ENCODE data around the gene ATG5. TPM values are rescaled to one million over a fixed set of nuclear protein-coding genes. Genes with fewer than 3 reads are reported as not detected.
A peak's percentile ranks its signal among the peaks of the same experiment; 100 is the strongest.

ATG5 gene
- total and polyA plus RNA-seq, 9 of the 15 experiments (the other 6 are each of a cell fraction or from before 2014, with no cell fraction given) = 29.0 to 80.0 (median 53.2) TPM

DNA sequence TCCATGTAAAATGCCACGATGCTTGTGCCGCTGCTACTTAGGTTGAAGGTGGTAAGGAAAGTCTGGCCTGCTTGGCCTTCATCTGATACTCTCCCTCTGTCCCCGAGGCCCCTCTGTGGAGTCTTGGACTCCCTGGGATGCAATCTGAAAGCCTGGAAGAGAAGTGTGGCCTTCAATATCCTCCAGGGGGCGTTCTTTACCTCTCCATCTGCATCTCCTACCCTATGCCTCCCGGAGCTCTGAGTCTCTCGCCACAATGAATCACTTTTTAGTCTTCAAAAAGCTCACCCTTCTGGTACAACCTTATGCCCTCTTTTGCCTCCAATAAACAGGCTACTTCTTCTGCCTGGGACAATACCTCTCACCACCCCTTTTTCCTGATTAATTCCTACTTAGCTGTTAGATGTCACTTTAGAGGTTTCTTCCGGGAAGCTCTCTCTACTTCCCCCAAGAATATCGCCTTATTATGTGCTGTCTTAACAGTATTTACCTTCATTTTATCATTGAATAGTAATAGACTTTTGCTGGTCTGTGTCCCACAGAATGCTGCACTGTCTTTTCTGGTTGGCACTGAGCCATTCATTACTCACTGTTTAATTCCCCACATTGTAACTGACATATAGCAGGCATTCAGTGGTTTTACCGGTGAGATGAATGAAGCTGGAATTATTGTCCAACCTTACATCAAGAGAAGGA is 13.9 kb upstream of the ATG5 start:
- no TSS peak for BruUV-seq (replicated peaks)
- H3K27me3 ChIP-seq (ENCODE audit: control insufficient read depth in 2 of 2, insufficient read depth in 2 of 2, low read length in 2 of 2) = peaks cover 0 to 5% of the 10 kb centered on the region in 2 experiments; a peak in 2 of 5 replicates
- no peaks in the 10 kb centered on the region for H3K9me3 ChIP-seq (replicated peaks; ENCODE audit: control insufficient read depth, insufficient read depth, low read depth, low read length)
- ATAC-seq (peak; percentile 98), FAIRE-seq (peak; percentile 88), DNase-seq (ENCODE audit: extremely low read depth in 1 of 4, low spot score in 3 of 4) (peak; percentile 58 to 82 (median 67))
- intact Hi-C loops (cut with micrococcal nuclease) (loop anchor here (1.0 to 5.0 kb wide), 4 partner anchors 106 to 658 kb away; no protein-coding TSS in a partner anchor), in situ Hi-C loops (cut with MboI) (loop anchor here (5.0 to 10.0 kb wide), 2 partner anchors 103 to 655 kb away; no protein-coding TSS in a partner anchor)
- ChIA-PET POLR2A (interaction anchor here (0.6 to 1.4 kb wide), 3 partner anchors 640 to 776 kb away, joined by 3 to 6 read pairs (median 3); no protein-coding TSS in a partner anchor), CTCF (ENCODE audit: low intra/inter-chr PET ratio) (interaction anchor here (0.5 to 1.6 kb wide), 3 partner anchors 21 to 227 kb away, joined by 4 to 5 read pairs (median 4); partner anchors contain the start of gene CRYBG1)
- no peak overlapping the region for H3K9ac ChIP-seq (ENCODE audit: insufficient read depth in 1 of 2, low read depth in 2 of 2, low read length in 2 of 2)
- H4K20me1 ChIP-seq (replicated peaks; ENCODE audit: control insufficient read depth, insufficient read depth, low read length) = no peaks in the 10 kb centered on the region
- H3K9me1 ChIP-seq (ENCODE audit: control insufficient read depth, insufficient read depth, low read length) = no peaks in the 10 kb centered on the region
- 6% methylated on average over 9 of the region's 9 CpGs for WGBS (ENCODE audit: insufficient coverage, low coverage, missing lambda C conversion rate)
- H2AFZ ChIP-seq (ENCODE audit: low read depth, low read length) = peak overlapping the region; percentile 85
- H3K79me2 ChIP-seq (ENCODE audit: control insufficient read depth, insufficient read depth, low read length) = no peaks in the 10 kb centered on the region
- peak overlapping the region; percentile 68 for H3K4me2 ChIP-seq (ENCODE audit: insufficient read depth, low read length)
- H3K4me3 ChIP-seq = no peak overlapping the region
- no peaks in the 10 kb centered on the region for H3K36me3 ChIP-seq (ENCODE audit: control insufficient read depth, insufficient read depth, low read length)
- H3K4me1 ChIP-seq (replicated peaks in 1 of 2; ENCODE audit: control insufficient read depth in 2 of 2, insufficient read depth in 2 of 2, low read length in 2 of 2) = no peaks in the 10 kb centered on the region; a peak in 1 of 5 replicates
- no peak overlapping the region for H3K27ac ChIP-seq (ENCODE audit: extremely low read depth, low read depth, low read length)
- TF ChIP-seq MAZ (CRISPR knock-in tag; conservative IDR thresholded peaks at IDR 0.05 in 1 of 2, IDR thresholded peaks at IDR 0.05 in 1 of 2) = 0 out of 4 replicates have a peak, but pooled peaks of 1 of the 2 experiments have one; percentile 27
- TF ChIP-seq, protein P1, sequence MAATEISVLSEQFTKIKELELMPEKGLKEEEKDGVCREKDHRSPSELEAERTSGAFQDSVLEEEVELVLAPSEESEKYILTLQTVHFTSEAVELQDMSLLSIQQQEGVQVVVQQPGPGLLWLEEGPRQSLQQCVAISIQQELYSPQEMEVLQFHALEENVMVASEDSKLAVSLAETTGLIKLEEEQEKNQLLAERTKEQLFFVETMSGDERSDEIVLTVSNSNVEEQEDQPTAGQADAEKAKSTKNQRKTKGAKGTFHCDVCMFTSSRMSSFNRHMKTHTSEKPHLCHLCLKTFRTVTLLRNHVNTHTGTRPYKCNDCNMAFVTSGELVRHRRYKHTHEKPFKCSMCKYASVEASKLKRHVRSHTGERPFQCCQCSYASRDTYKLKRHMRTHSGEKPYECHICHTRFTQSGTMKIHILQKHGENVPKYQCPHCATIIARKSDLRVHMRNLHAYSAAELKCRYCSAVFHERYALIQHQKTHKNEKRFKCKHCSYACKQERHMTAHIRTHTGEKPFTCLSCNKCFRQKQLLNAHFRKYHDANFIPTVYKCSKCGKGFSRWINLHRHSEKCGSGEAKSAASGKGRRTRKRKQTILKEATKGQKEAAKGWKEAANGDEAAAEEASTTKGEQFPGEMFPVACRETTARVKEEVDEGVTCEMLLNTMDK (IDR thresholded peaks at IDR 0.05; ENCODE audit: borderline replicate concordance, insufficient read depth, low read depth, low read length, poor library complexity, severe bottlenecking) = peak; percentile 74
- peak; percentile 88 for TF ChIP-seq ZNF766 (CRISPR knock-in tag; conservative IDR thresholded peaks at IDR 0.05)
- TF ChIP-seq RCOR1 (IDR thresholded peaks at IDR 0.05; ENCODE audit: borderline replicate concordance in 1 of 2, low read depth in 2 of 2, low read length in 2 of 2) = peak in 1 of 2 experiments; percentile 59; a peak in 2 of 4 replicates
- TF ChIP-seq XRCC5 (IDR thresholded peaks at IDR 0.05; ENCODE audit: low read depth, low read length) = 0 out of 2 replicates have a peak, but pooled peaks have one; percentile 61
- 0 out of 2 replicates have a peak, but pooled peaks have one; percentile 23 for TF ChIP-seq JUND (IDR thresholded peaks at IDR 0.05; ENCODE audit: borderline replicate concordance, low read depth, low read length)
- TF ChIP-seq JUND (tag; IDR thresholded peaks at IDR 0.05; ENCODE audit: borderline replicate concordance, low read depth, low read length) = no peak
- TF ChIP-seq RBM22 (IDR thresholded peaks at IDR 0.05; ENCODE audit: low read depth, low read length, poor library complexity, severe bottlenecking) = no peak
- no peak for TF ChIP-seq HNRNPL (IDR thresholded peaks at IDR 0.05; ENCODE audit: low read depth, low read length)
- TF ChIP-seq SMC3 (conservative IDR thresholded peaks at IDR 0.05; ENCODE audit: insufficient read depth, low read depth, low read length) = peak; percentile 45

Measured in K562 (cell line).